Trophoblast cell (in vitro differentiated cells and primary cell): Measurements from ENCODE around the gene CDK10.
"Not testable (repeated sequence)": the region's sequence is repeated elsewhere in the genome, so short reads cannot be mapped to it uniquely, and the experiment has no call there.

Experiments
- DNase-seq, 2 donors: peaks; one replicate each; pipeline ENCODE4 v3.0.0-alpha.2; 2016
- H2AFZ ChIP-seq: 2 replicates; pipeline ENCODE4 v1.6.1; 2013; ENCODE audit warnings: low read length, moderate library complexity, mild to moderate bottlenecking; ENCODE audit not compliant: insufficient read depth, poor library complexity
- H2AK5ac ChIP-seq: 2 replicates; pipeline ENCODE4 v1.6.1; 2013; ENCODE audit warnings: mild to moderate bottlenecking, low read length
- H2BK120ac ChIP-seq: 2 replicates; pipeline ENCODE4 v1.6.1; 2013; ENCODE audit warnings: low read length, mild to moderate bottlenecking, moderate library complexity; ENCODE audit not compliant: insufficient read depth, poor library complexity
- H2BK12ac ChIP-seq: 2 replicates; pipeline ENCODE4 v1.6.1; 2013; ENCODE audit warnings: mild to moderate bottlenecking, low read length, moderate library complexity
- H2BK5ac ChIP-seq: 2 replicates; pipeline ENCODE4 v1.6.1; 2013; ENCODE audit warnings: low read length, low read depth, moderate library complexity, mild to moderate bottlenecking; ENCODE audit not compliant: poor library complexity
- H3K14ac ChIP-seq: 2 replicates; pipeline ENCODE4 v1.6.1; 2013; ENCODE audit warnings: mild to moderate bottlenecking, low read length
- H3K18ac ChIP-seq: 2 replicates; pipeline ENCODE4 v1.6.1; 2013; ENCODE audit warnings: mild to moderate bottlenecking, low read length
- H3K23ac ChIP-seq: 2 replicates; pipeline ENCODE4 v1.6.1; 2013; ENCODE audit warnings: low read length
- H3K27ac ChIP-seq: 2 replicates; pipeline ENCODE4 v1.5.1; 2013; ENCODE audit warnings: low read depth, mild to moderate bottlenecking, inconsistent platforms, low read length, moderate library complexity
- H3K27me3 ChIP-seq: 2 replicates; pipeline ENCODE4 v1.6.1; 2013; ENCODE audit warnings: inconsistent platforms, mild to moderate bottlenecking, low read length, moderate library complexity; ENCODE audit not compliant: insufficient read depth
- H3K36me3 ChIP-seq, 2 experiments: 1 replicate in 1 of 2; 2 replicates in 1 of 2; pipeline ENCODE4 v1.6.1; 2013; ENCODE audit warnings: low read length in 2 of 2, mild to moderate bottlenecking in 2 of 2, moderate library complexity in 1 of 2; ENCODE audit not compliant: insufficient read depth in 2 of 2, control insufficient read depth in 1 of 2
- H3K4ac ChIP-seq: 2 replicates; pipeline ENCODE4 v1.6.1; 2013; ENCODE audit warnings: low read depth, mild to moderate bottlenecking, low read length, moderate library complexity
- H3K4me1 ChIP-seq, 2 experiments: 1 replicate in 1 of 2; 2 replicates in 1 of 2; pipeline ENCODE4 v1.6.1; 2013; ENCODE audit warnings: low read length in 2 of 2, mild to moderate bottlenecking in 2 of 2, moderate library complexity in 1 of 2; ENCODE audit not compliant: insufficient read depth in 2 of 2, control insufficient read depth in 1 of 2
- H3K4me2 ChIP-seq: 2 replicates; pipeline ENCODE4 v1.6.1; 2013; ENCODE audit warnings: inconsistent platforms, mild to moderate bottlenecking, low read length, moderate library complexity
- H3K4me3 ChIP-seq: 2 replicates; pipeline ENCODE4 v1.5.1; 2013; ENCODE audit warnings: mild to moderate bottlenecking, low read depth, low read length, inconsistent platforms
- H3K79me1 ChIP-seq: one replicate; pipeline ENCODE4 v1.6.1; 2013; ENCODE audit warnings: low read length
- H3K79me2 ChIP-seq: 2 replicates; pipeline ENCODE4 v1.6.1; 2013; ENCODE audit warnings: low read length, mild to moderate bottlenecking; ENCODE audit not compliant: control insufficient read depth, insufficient read depth, poor library complexity
- H3K9ac ChIP-seq: 2 replicates; pipeline ENCODE4 v1.6.1; 2013; ENCODE audit warnings: mild to moderate bottlenecking, low read length
- H3K9me3 ChIP-seq: 2 replicates; pipeline ENCODE4 v1.6.1; 2013; ENCODE audit warnings: low read depth, mild to moderate bottlenecking, control low read depth, inconsistent platforms, low read length; ENCODE audit not compliant: insufficient read depth
- H4K12ac ChIP-seq: 2 replicates; pipeline ENCODE4 v1.6.1; 2013; ENCODE audit warnings: low read depth, mild to moderate bottlenecking, low read length, moderate library complexity
- H4K8ac ChIP-seq: 2 replicates; pipeline ENCODE4 v1.6.1; 2013; ENCODE audit warnings: low read depth, mild to moderate bottlenecking, low read length, moderate library complexity
- H4K91ac ChIP-seq: one replicate; pipeline ENCODE4 v1.6.1; 2013; ENCODE audit warnings: low read depth, mild to moderate bottlenecking, low read length, moderate library complexity
- WGBS: extraction: QIAGEN DNeasy Blood & Tissue Kit; methylation state at CpG from one replicate; pipeline ENCODE4 v1.1.7; 2013; ENCODE audit warnings: missing lambda C conversion rate; ENCODE audit not compliant: insufficient read length, insufficient coverage; ENCODE audit errors: extremely low coverage; 5-methylcytosine and 5-hydroxymethylcytosine counted together

Gene CDK10

GRCh38 chr16:89696670-89697128, 10.2 kb downstream of the CDK10 start:
- no peak overlapping the region for H3K4ac ChIP-seq
- H3K4me1 ChIP-seq: peaks cover 11 to 12% of the 10 kb centered on the region in 2 experiments
- H2BK5ac ChIP-seq: no peak overlapping the region
- H3K36me3 ChIP-seq: peaks cover 56 to 61% of the 10 kb centered on the region in 2 experiments
- no peak overlapping the region for H3K4me3 ChIP-seq
- H2AFZ ChIP-seq: no peak overlapping the region
- no peak for DNase-seq
- H3K27me3 ChIP-seq: no peaks in the 10 kb centered on the region
- peaks cover 2% of the 10 kb centered on the region for H3K9me3 ChIP-seq
- H3K27ac ChIP-seq: no peak overlapping the region
- H3K9ac ChIP-seq: no peak overlapping the region
- H3K14ac ChIP-seq: no peak overlapping the region
- H2BK12ac ChIP-seq: no peak overlapping the region
- H3K18ac ChIP-seq: no peak overlapping the region
- no peak overlapping the region for H4K8ac ChIP-seq
- H3K79me2 ChIP-seq: peaks cover 2% of the 10 kb centered on the region
- no peak overlapping the region for H4K91ac ChIP-seq
- H2AK5ac ChIP-seq: no peak overlapping the region
- WGBS: no CpG with 5 or more reads among the region's 18 CpGs
- H4K12ac ChIP-seq: no peak overlapping the region
- peaks cover 11% of the 10 kb centered on the region for H3K79me1 ChIP-seq
- no peak overlapping the region for H3K23ac ChIP-seq
- H2BK120ac ChIP-seq: no peak overlapping the region
- no peak overlapping the region for H3K4me2 ChIP-seq

GRCh38 chr16:89697161-89697615, 10.7 kb downstream of the CDK10 start:
- H4K8ac ChIP-seq: no peak overlapping the region
- no peak for DNase-seq
- H4K91ac ChIP-seq: no peak overlapping the region
- H3K79me2 ChIP-seq: peaks cover 2% of the 10 kb centered on the region
- H2BK120ac ChIP-seq: no peak overlapping the region
- peaks cover 11% of the 10 kb centered on the region for H3K79me1 ChIP-seq
- no peak overlapping the region for H2AK5ac ChIP-seq
- H3K36me3 ChIP-seq: peaks cover 51 to 56% of the 10 kb centered on the region in 2 experiments
- H3K18ac ChIP-seq: no peak overlapping the region
- no peak overlapping the region for H2BK12ac ChIP-seq
- no CpG with 5 or more reads among the region's 19 CpGs for WGBS
- no peak overlapping the region for H3K4me2 ChIP-seq
- H3K4ac ChIP-seq: no peak overlapping the region
- H3K27ac ChIP-seq: no peak overlapping the region
- H3K27me3 ChIP-seq: no peaks in the 10 kb centered on the region
- H2AFZ ChIP-seq: no peak overlapping the region
- no peak overlapping the region for H3K4me3 ChIP-seq
- no peak overlapping the region for H3K23ac ChIP-seq
- peaks cover 12 to 13% of the 10 kb centered on the region in 2 experiments for H3K4me1 ChIP-seq
- no peak overlapping the region for H3K9ac ChIP-seq
- no peak overlapping the region for H3K14ac ChIP-seq
- H4K12ac ChIP-seq: no peak overlapping the region
- H2BK5ac ChIP-seq: no peak overlapping the region
- peaks cover 2% of the 10 kb centered on the region for H3K9me3 ChIP-seq

GRCh38 chr16:89697616-89698331, 11.3 kb downstream of the CDK10 start:
- Histone ChIP-seq H2AFZ (no peak overlapping the region), H3K4me2 (no peak overlapping the region), H2BK12ac (no peak overlapping the region), H2BK5ac (no peak overlapping the region), H3K4ac (no peak overlapping the region), H4K12ac (no peak overlapping the region), H3K23ac (no peak overlapping the region), H3K9me3 (peaks cover 2% of the 10 kb centered on the region), H3K36me3 (peaks cover 48 to 50% of the 10 kb centered on the region in 2 experiments), H3K18ac (no peak overlapping the region), H3K27me3 (no peaks in the 10 kb centered on the region), H4K8ac (no peak overlapping the region), H3K79me1 (peaks cover 11% of the 10 kb centered on the region), H3K9ac (no peak overlapping the region), H2AK5ac (no peak overlapping the region), H4K91ac (no peak overlapping the region), H3K4me3 (no peak overlapping the region), H3K79me2 (peaks cover 2% of the 10 kb centered on the region), H3K27ac (no peak overlapping the region), H3K4me1 (peaks cover 13 to 14% of the 10 kb centered on the region in 2 experiments), H2BK120ac (no peak overlapping the region), H3K14ac (no peak overlapping the region)
- no CpG with 5 or more reads among the region's 32 CpGs for WGBS
- no peak for DNase-seq

- H3K4me2 ChIP-seq, H3K9ac ChIP-seq, H2AK5ac ChIP-seq, H3K79me2 ChIP-seq, H2BK5ac ChIP-seq, H3K9me3 ChIP-seq, H4K8ac ChIP-seq, H3K18ac ChIP-seq, H4K12ac ChIP-seq, H3K14ac ChIP-seq, H2BK12ac ChIP-seq, H3K4ac ChIP-seq, H3K27ac ChIP-seq, H3K4me3 ChIP-seq, H2BK120ac ChIP-seq, H2AFZ ChIP-seq, H3K27me3 ChIP-seq, H3K23ac ChIP-seq, H4K91ac ChIP-seq, DNase-seq: not testable (repeated sequence)
- peaks cover 13 to 14% of the 10 kb centered on the region in 2 experiments for H3K4me1 ChIP-seq
- peaks cover 40 to 43% of the 10 kb centered on the region in 2 experiments for H3K36me3 ChIP-seq
- WGBS: no CpG with 5 or more reads among the region's 14 CpGs
- peaks cover 11% of the 10 kb centered on the region for H3K79me1 ChIP-seq
Observed at GRCh38 chr16:89698717-89699116, 12.2 kb downstream of the CDK10 start.
